ENCODE measurements around the gene BRD7. TPM values are rescaled to one million over a fixed set of nuclear protein-coding genes. Genes with fewer than 3 reads are reported as not detected.

The BRD7 gene
- polyA plus RNA-seq, 6 donors from 2014 or later: 24.5 to 57.2 (median 39.8) TPM

GRCh38 chr16:50298591-50299507 is 69.9 kb downstream of the BRD7 start:
- ATAC-seq (ENCODE audit: low read depth in 2 of 2): no peak
- no peaks in the 10 kb centered on the region for H3K9me3 Mint-ChIP-seq
- H3K4me1 Mint-ChIP-seq: peaks cover 9 to 12% (median 11%) of the 10 kb centered on the region in 3 donors
- DNase-seq: no peak
- H3K27ac Mint-ChIP-seq: peak overlapping the region in 3 of 6 donors; percentile 69 to 93 (median 80)
- H3K27me3 Mint-ChIP-seq: no peaks in the 10 kb centered on the region
- no peak overlapping the region for H3K4me3 Mint-ChIP-seq
- H3K36me3 Mint-ChIP-seq: peaks cover 4 to 8% of the 10 kb centered on the region in 2 donors

GRCh38 chr16:50298075-50298460 is 70.7 kb downstream of the BRD7 start:
- no peaks in the 10 kb centered on the region for H3K9me3 Mint-ChIP-seq
- no peak for ATAC-seq (ENCODE audit: low read depth in 2 of 2)
- H3K4me1 Mint-ChIP-seq: peaks cover 9 to 12% (median 11%) of the 10 kb centered on the region in 3 donors
- H3K27me3 Mint-ChIP-seq: no peaks in the 10 kb centered on the region
- H3K27ac Mint-ChIP-seq: peak overlapping the region; percentile 38 to 93 (median 72)
- no peak for DNase-seq
- no peak overlapping the region for H3K4me3 Mint-ChIP-seq
- peaks cover 4 to 8% of the 10 kb centered on the region in 2 donors for H3K36me3 Mint-ChIP-seq

GRCh38 chr16:50297301-50298074 is 71.3 kb downstream of the BRD7 start:
- DNase-seq: no peak
- no peaks in the 10 kb centered on the region for H3K27me3 Mint-ChIP-seq
- peak overlapping the region in 4 of 6 donors; percentile 38 to 93 (median 74) for H3K27ac Mint-ChIP-seq
- no peak overlapping the region for H3K4me3 Mint-ChIP-seq
- no peaks in the 10 kb centered on the region for H3K9me3 Mint-ChIP-seq
- H3K36me3 Mint-ChIP-seq: peaks cover 4 to 13% of the 10 kb centered on the region in 2 donors
- peaks cover 9 to 12% (median 11%) of the 10 kb centered on the region in 3 donors for H3K4me1 Mint-ChIP-seq
- no peak for ATAC-seq (ENCODE audit: low read depth in 2 of 2)

- no peaks in the 10 kb centered on the region for H3K27me3 Mint-ChIP-seq
- ATAC-seq (ENCODE audit: low read depth in 2 of 2) (no peak), DNase-seq (no peak)
- no peaks in the 10 kb centered on the region for H3K9me3 Mint-ChIP-seq
- no peak overlapping the region for H3K4me3 Mint-ChIP-seq
- peaks cover 9 to 12% (median 11%) of the 10 kb centered on the region in 3 donors for H3K4me1 Mint-ChIP-seq
- H3K36me3 Mint-ChIP-seq: peaks cover 4 to 15% of the 10 kb centered on the region in 2 donors
- H3K27ac Mint-ChIP-seq: peak overlapping the region in 1 of 6 donors; percentile 80
Observed at GRCh38 chr16:50296807-50297206, 72.0 kb downstream of the BRD7 start.

- Mint-ChIP-seq H3K9me3 (no peaks in the 10 kb centered on the region), H3K27ac (peak overlapping the region in 4 of 6 donors; percentile 24 to 89 (median 42))
Observed at GRCh38 chr16:50295541-50296132, 73.2 kb downstream of the BRD7 start.

GRCh38 chr16:50294955-50295354 is 73.8 kb downstream of the BRD7 start:
- H3K36me3 Mint-ChIP-seq: peaks cover 4 to 15% of the 10 kb centered on the region in 2 donors
- DNase-seq: no peak
- H3K27me3 Mint-ChIP-seq: no peaks in the 10 kb centered on the region
- no peak for ATAC-seq (ENCODE audit: low read depth in 2 of 2)
- H3K4me1 Mint-ChIP-seq: peaks cover 9 to 14% (median 11%) of the 10 kb centered on the region in 3 donors
- peak overlapping the region in 1 of 8 donors; percentile 47 for H3K4me3 Mint-ChIP-seq
- H3K9me3 Mint-ChIP-seq: no peaks in the 10 kb centered on the region
- no peak overlapping the region for H3K27ac Mint-ChIP-seq

More at GRCh38 chr16:50295541-50296132, 73.2 kb downstream of the BRD7 start:
- ATAC-seq (ENCODE audit: low read depth in 2 of 2) (no peak), DNase-seq (no peak)
- H3K4me1 Mint-ChIP-seq: peaks cover 9 to 12% (median 11%) of the 10 kb centered on the region in 3 donors
- no peaks in the 10 kb centered on the region for H3K27me3 Mint-ChIP-seq
- H3K36me3 Mint-ChIP-seq: peaks cover 4 to 15% of the 10 kb centered on the region in 2 donors
- H3K4me3 Mint-ChIP-seq: peak overlapping the region in 3 of 8 donors; percentile 2 to 74 (median 66)

GRCh38 chr16:50293994-50294855 is 74.6 kb downstream of the BRD7 start:
- H3K27ac Mint-ChIP-seq: peak overlapping the region in 1 of 6 donors; percentile 21
- DNase-seq (no peak), ATAC-seq (ENCODE audit: low read depth in 2 of 2) (no peak)
- H3K4me3 Mint-ChIP-seq: peak overlapping the region in 1 of 8 donors; percentile 47
- H3K27me3 Mint-ChIP-seq: no peaks in the 10 kb centered on the region
- peaks cover 4 to 15% of the 10 kb centered on the region in 2 donors for H3K36me3 Mint-ChIP-seq
- H3K9me3 Mint-ChIP-seq: no peaks in the 10 kb centered on the region
- peaks cover 11 to 16% (median 12%) of the 10 kb centered on the region in 3 donors for H3K4me1 Mint-ChIP-seq

- DNase-seq (no peak), ATAC-seq (ENCODE audit: low read depth in 2 of 2) (no peak)
- no peak overlapping the region for H3K4me3 Mint-ChIP-seq
- peak overlapping the region in 1 of 6 donors; percentile 60 for H3K27ac Mint-ChIP-seq
- peaks cover 4 to 20% of the 10 kb centered on the region in 2 donors for H3K36me3 Mint-ChIP-seq
- H3K4me1 Mint-ChIP-seq: peaks cover 13 to 17% (median 14%) of the 10 kb centered on the region in 3 donors
- H3K27me3 Mint-ChIP-seq: no peaks in the 10 kb centered on the region
- H3K9me3 Mint-ChIP-seq: no peaks in the 10 kb centered on the region
Observed at GRCh38 chr16:50293041-50293783, 75.6 kb downstream of the BRD7 start.

GRCh38 chr16:50292566-50292948 is 76.2 kb downstream of the BRD7 start:
- no peak for ATAC-seq (ENCODE audit: low read depth in 2 of 2)
- Mint-ChIP-seq H3K4me1 (peaks cover 13 to 16% (median 14%) of the 10 kb centered on the region in 3 donors), H3K27me3 (no peaks in the 10 kb centered on the region), H3K36me3 (peaks cover 4 to 23% of the 10 kb centered on the region in 2 donors), H3K27ac (peak overlapping the region in 2 of 6 donors; percentile 60 to 84), H3K9me3 (no peaks in the 10 kb centered on the region), H3K4me3 (no peak overlapping the region)
- DNase-seq: no peak

GRCh38 chr16:50291719-50292565 is 76.8 kb downstream of the BRD7 start:
- Mint-ChIP-seq H3K36me3 (peaks cover 4 to 23% of the 10 kb centered on the region in 2 donors), H3K4me3 (no peak overlapping the region), H3K27me3 (no peaks in the 10 kb centered on the region), H3K27ac (peak overlapping the region in 2 of 6 donors; percentile 83 to 84), H3K4me1 (peaks cover 13 to 18% (median 14%) of the 10 kb centered on the region in 3 donors), H3K9me3 (no peaks in the 10 kb centered on the region)
- DNase-seq (no peak), ATAC-seq (ENCODE audit: low read depth in 2 of 2) (no peak)

- Mint-ChIP-seq H3K27ac (no peak overlapping the region), H3K4me1 (peaks cover 17 to 26% (median 17%) of the 10 kb centered on the region in 3 donors), H3K27me3 (no peaks in the 10 kb centered on the region), H3K4me3 (no peak overlapping the region), H3K9me3 (no peaks in the 10 kb centered on the region), H3K36me3 (peaks cover 4 to 29% of the 10 kb centered on the region in 2 donors)
- no peak for DNase-seq
- ATAC-seq (ENCODE audit: low read depth in 2 of 2): no peak
Observed at GRCh38 chr16:50290856-50291255, 77.9 kb downstream of the BRD7 start.

All from naive B cell (primary cell).